Activated B cell treated with CpG ODN at 0.5 μM for 24 hours (primary cell): ENCODE results near the gene CPAMD8. TPM values are rescaled to one million over a fixed set of nuclear protein-coding genes. Genes with fewer than 3 reads are reported as not detected.

ENCODE experiments used
- ATAC-seq: fragments of 200-7000 bp; cut with Tn5 transposase; one replicate; pipeline ENCODE4 v1.10.0; 2021; ENCODE audit warnings: low read depth, mild to moderate bottlenecking, moderate library complexity
- CTCF ChIA-PET: fragments of 350-600 bp; sonication (Branson Sonifier 250); formaldehyde crosslinking; loops from one replicate; lab custom pipeline; 2021; ENCODE audit warnings: antibody characterized with exemption; lab: Charles Lee
- POLR2A ChIA-PET: fragments of 350-600 bp; sonication (Branson Sonifier 250); formaldehyde crosslinking; loops from one replicate; lab custom pipeline; 2021; ENCODE audit warnings: antibody characterized with exemption; lab: Charles Lee
- DNase-seq: peaks from one replicate; pipeline ENCODE4 v3.0.0; 2022
- H3K27ac Mint-ChIP-seq: one replicate; pipeline ENCODE4 v1.8.0; 2020; ENCODE audit warnings: mixed read lengths
- H3K27me3 Mint-ChIP-seq: one replicate; pipeline ENCODE4 v1.8.0; 2021; ENCODE audit warnings: mixed read lengths
- H3K36me3 Mint-ChIP-seq: one replicate; pipeline ENCODE4 v1.8.0; 2021; ENCODE audit warnings: low read depth, mixed read lengths
- H3K4me1 Mint-ChIP-seq: one replicate; pipeline ENCODE4 v1.8.0; 2021; ENCODE audit warnings: mixed read lengths
- H3K4me3 Mint-ChIP-seq: one replicate; pipeline ENCODE4 v1.8.0; 2020; ENCODE audit warnings: mild to moderate bottlenecking, mixed read lengths
- H3K9me3 Mint-ChIP-seq: one replicate; pipeline ENCODE4 v1.8.0; 2020; ENCODE audit warnings: mixed read lengths
- CTCF ChIP-seq: fragments of 200-600 bp; IDR thresholded peaks from one replicate; pipeline ENCODE4 v1.8.0; 2022; ENCODE audit warnings: antibody characterized with exemption, mild to moderate bottlenecking
- intact Hi-C: fragments of 100-400 bp; cut with micrococcal nuclease; formaldehyde crosslinking; loops from one replicate; pipeline ENCODE4 v1.15.1; 2024
- total RNA-seq: library from RNA; stranded (reverse); gene quantifications from 2 replicates; pipeline ENCODE4 v1.2.3, GENCODE V29; 2022

The CPAMD8 gene
- total RNA-seq, 1 donor from 2014 or later = 1.8 TPM

DNA sequence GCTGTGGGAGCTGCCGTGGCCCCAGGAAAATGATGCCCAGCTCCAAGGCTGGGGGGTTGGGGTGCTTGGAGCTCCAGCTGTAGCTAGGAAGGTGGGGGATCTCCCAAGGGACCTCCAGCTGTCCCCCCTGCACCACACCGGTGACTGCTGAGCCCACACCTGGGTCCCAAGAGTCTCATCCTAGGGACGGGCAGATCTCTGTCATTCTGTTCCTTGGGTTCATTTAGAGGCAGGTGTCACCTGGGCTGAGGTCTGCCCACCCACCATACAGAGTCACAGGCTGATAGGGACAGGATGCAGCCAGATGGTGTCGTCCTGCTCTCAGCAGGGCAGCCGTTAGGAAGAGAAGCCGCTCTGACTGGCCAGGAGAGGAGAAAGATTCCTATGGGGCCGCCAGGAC, 132.5 kb downstream of the CPAMD8 start:
- Mint-ChIP-seq H3K27ac (peak overlapping the region; percentile 85), H3K4me3 (no peak overlapping the region), H3K4me1 (peaks cover 61% of the 10 kb centered on the region), H3K36me3 (no peaks in the 10 kb centered on the region), H3K27me3 (no peaks in the 10 kb centered on the region), H3K9me3 (no peaks in the 10 kb centered on the region)
- intact Hi-C loops = loop anchor here (10.0 kb wide), 3 partner anchors 269 to 411 kb away; partner anchors contain the start of genes ABHD8, DDA1, MED26 and MRPL34
- TF ChIP-seq CTCF = no peak
- ATAC-seq (no peak), DNase-seq (no peak)
- CTCF ChIA-PET = no interaction called here
- POLR2A ChIA-PET = interaction anchor here (0.6 to 0.8 kb wide), 2 partner anchors 60 to 527 kb away, joined by 4 to 6 read pairs; no protein-coding TSS in a partner anchor

DNA sequence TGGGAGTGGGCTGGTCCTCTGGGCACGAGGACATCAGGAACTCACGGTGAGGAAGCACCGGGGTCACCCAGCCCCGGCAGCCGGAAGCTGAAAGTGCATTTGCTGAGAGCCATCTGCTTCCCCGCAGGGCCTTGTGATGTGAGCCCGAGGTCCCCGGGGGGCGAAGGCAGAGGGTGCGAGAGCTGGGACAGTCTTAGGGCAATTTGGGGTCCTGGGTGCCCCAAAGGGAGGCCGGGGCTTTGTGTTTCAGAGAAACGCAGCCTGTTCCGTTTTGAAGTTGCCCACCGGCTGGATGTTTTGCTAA, 133.0 kb downstream of the CPAMD8 start:
- DNase-seq (peak; percentile 45), ATAC-seq (peak; percentile 18)
- Mint-ChIP-seq H3K36me3 (no peaks in the 10 kb centered on the region), H3K27me3 (no peaks in the 10 kb centered on the region), H3K4me3 (peak overlapping the region; percentile 32), H3K9me3 (no peaks in the 10 kb centered on the region), H3K4me1 (peaks cover 64% of the 10 kb centered on the region), H3K27ac (peak overlapping the region; percentile 85)
- intact Hi-C loops = loop anchor here (10.0 kb wide), 3 partner anchors 269 to 411 kb away; partner anchors contain the start of genes ABHD8, DDA1, MED26 and MRPL34
- ChIA-PET POLR2A (interaction anchor here (0.8 kb wide), 1 partner anchor 59 kb away, joined by 4 read pairs; no protein-coding TSS in a partner anchor), CTCF (no interaction called here)
- TF ChIP-seq CTCF = no peak

- H3K4me3 Mint-ChIP-seq = peak overlapping the region; percentile 32
- no peaks in the 10 kb centered on the region for H3K9me3 Mint-ChIP-seq
- TF ChIP-seq CTCF = no peak
- ChIA-PET CTCF (no interaction called here), POLR2A (interaction anchor here (0.6 to 0.8 kb wide), 2 partner anchors 59 to 318 kb away, joined by 4 read pairs; no protein-coding TSS in a partner anchor)
- DNase-seq = no peak
- intact Hi-C loops = loop anchor here (10.0 kb wide), 3 partner anchors 268 to 412 kb away; partner anchors contain the start of genes ABHD8, DDA1, MED26 and MRPL34
- H3K27me3 Mint-ChIP-seq = peaks cover 2% of the 10 kb centered on the region
- H3K27ac Mint-ChIP-seq = peak overlapping the region; percentile 85
- no peaks in the 10 kb centered on the region for H3K36me3 Mint-ChIP-seq
- peaks cover 62% of the 10 kb centered on the region for H3K4me1 Mint-ChIP-seq
- no peak for ATAC-seq
Observed at GRCh38 chr19:16892868-16893685, 133.5 kb downstream of the CPAMD8 start.

GRCh38 chr19:16892436-16892835, 134.2 kb downstream of the CPAMD8 start:
- Mint-ChIP-seq H3K4me1 (peaks cover 59% of the 10 kb centered on the region), H3K27ac (no peak overlapping the region), H3K4me3 (no peak overlapping the region), H3K36me3 (no peaks in the 10 kb centered on the region), H3K9me3 (no peaks in the 10 kb centered on the region), H3K27me3 (peaks cover 2% of the 10 kb centered on the region)
- intact Hi-C loops = loop anchor here (10.0 kb wide), 3 partner anchors 268 to 412 kb away; partner anchors contain the start of genes ABHD8, DDA1, MED26 and MRPL34
- POLR2A ChIA-PET = interaction anchor here (0.6 kb wide), 1 partner anchor 319 kb away, joined by 4 read pairs; no protein-coding TSS in a partner anchor
- DNase-seq (no peak), ATAC-seq (no peak)
- TF ChIP-seq CTCF = no peak
- CTCF ChIA-PET = no interaction called here
